Measurements from ENCODE around the gene GUCY2C. TPM values are rescaled to one million over a fixed set of nuclear protein-coding genes. Genes with fewer than 3 reads are reported as not detected.

The GUCY2C gene
- total RNA-seq, 4 donors from 2014 or later = 20.5 to 87.4 (median 77.5) TPM

GRCh38 chr12:14629832-14630710 is 66.3 kb downstream of the GUCY2C start:
- in situ Hi-C loops (cut with MboI; ENCODE audit: low pct_ligation_motif_present in 1 of 4, low pct_unique_long_range_greater_than_20kb in 1 of 4, low sequenced_read_pairs in 3 of 4) (loop anchor here in 1 of 4 donors (10.0 kb wide), 1 partner anchor 65 kb away; the partner anchor contains the start of gene GUCY2C), intact Hi-C loops (cut with DNase I; ENCODE audit: low total_unique reads) (loop anchor here (10.0 kb wide), 1 partner anchor 395 kb away; no protein-coding TSS in a partner anchor)
- peak; percentile 84 for DNase-seq
- H3K27me3 ChIP-seq = no peaks in the 10 kb centered on the region
- peaks cover 0 to 10% (median 0%) of the 10 kb centered on the region in 4 donors for H3K36me3 ChIP-seq
- no peak for TF ChIP-seq EP300 (IDR thresholded peaks at IDR 0.05; ENCODE audit: low read depth)
- peak; percentile 91 to 96 (median 95) for TF ChIP-seq CTCF (IDR thresholded peaks at IDR 0.05)
- H3K4me1 ChIP-seq = peaks cover 0 to 23% (median 10%) of the 10 kb centered on the region in 4 donors
- H3K4me3 ChIP-seq = no peak overlapping the region
- H3K9me3 ChIP-seq = no peaks in the 10 kb centered on the region
- H3K27ac ChIP-seq = peak overlapping the region in 3 of 4 donors; percentile 45 to 57 (median 46)
- WGBS, 2 donors (ENCODE audit: low coverage in 1 of 2) = 14 to 19% methylated on average over 8 of the region's 8 CpGs

- in situ Hi-C loops (cut with MboI; ENCODE audit: low pct_ligation_motif_present in 1 of 4, low pct_unique_long_range_greater_than_20kb in 1 of 4, low sequenced_read_pairs in 3 of 4) = no loop called here
- intact Hi-C loops (cut with DNase I; ENCODE audit: low total_unique reads) = loop anchor here (10.0 kb wide), 1 partner anchor 394 kb away; no protein-coding TSS in a partner anchor
- H3K4me1 ChIP-seq = peaks cover 0 to 20% (median 9%) of the 10 kb centered on the region in 4 donors
- H3K4me3 ChIP-seq = no peak overlapping the region
- WGBS, 2 donors (ENCODE audit: low coverage in 1 of 2) = 46 to 52% methylated on average over 4 to 5 of the region's 5 CpGs
- TF ChIP-seq EP300 (IDR thresholded peaks at IDR 0.05; ENCODE audit: low read depth) = no peak
- TF ChIP-seq POLR2AphosphoS5 (IDR thresholded peaks at IDR 0.05) = no peak
- no peak for TF ChIP-seq POLR2A (IDR thresholded peaks at IDR 0.05)
- TF ChIP-seq CTCF (IDR thresholded peaks at IDR 0.05) = no peak
- DNase-seq = no peak
- no peaks in the 10 kb centered on the region for H3K9me3 ChIP-seq
- H3K36me3 ChIP-seq = peaks cover 0 to 4% (median 0%) of the 10 kb centered on the region in 4 donors
- no peaks in the 10 kb centered on the region for H3K27me3 ChIP-seq
- H3K27ac ChIP-seq = peak overlapping the region in 3 of 4 donors; percentile 45 to 57 (median 46)
Measured at GRCh38 chr12:14628771-14629170, 67.6 kb downstream of the GUCY2C start.

- Histone ChIP-seq H3K4me1 (peaks cover 7 to 18% (median 14%) of the 10 kb centered on the region in 4 donors), H3K27me3 (no peaks in the 10 kb centered on the region), H3K27ac (no peak overlapping the region), H3K4me3 (no peak overlapping the region), H3K9me3 (no peaks in the 10 kb centered on the region), H3K36me3 (peaks cover 0 to 10% (median 0%) of the 10 kb centered on the region in 4 donors)
- DNase-seq = no peak
- WGBS, 2 donors (ENCODE audit: low coverage in 1 of 2) = 82 to 83% methylated on average over 3 of the region's 3 CpGs
- intact Hi-C loops (cut with DNase I; ENCODE audit: low total_unique reads) (loop anchor here (10.0 kb wide), 1 partner anchor 387 kb away; no protein-coding TSS in a partner anchor), in situ Hi-C loops (cut with MboI; ENCODE audit: low pct_ligation_motif_present in 1 of 4, low pct_unique_long_range_greater_than_20kb in 1 of 4, low sequenced_read_pairs in 3 of 4) (loop anchor here in 3 of 4 donors (25.0 kb wide), 2 partner anchors 110 to 385 kb away; no protein-coding TSS in a partner anchor)
- no peak for TF ChIP-seq CTCF (IDR thresholded peaks at IDR 0.05)
- TF ChIP-seq POLR2AphosphoS5 (IDR thresholded peaks at IDR 0.05) = no peak
- TF ChIP-seq POLR2A (IDR thresholded peaks at IDR 0.05) = no peak
- no peak for TF ChIP-seq EP300 (IDR thresholded peaks at IDR 0.05; ENCODE audit: low read depth)
Measured at GRCh38 chr12:14621826-14622225, 74.6 kb downstream of the GUCY2C start.
